Jurkat, Clone E6-1 (cell line): ENCODE measurements around the gene LRRIQ1. TPM values are rescaled to one million over a fixed set of nuclear protein-coding genes. Genes with fewer than 3 reads are reported as not detected.
"Not testable (repeated sequence)": the region's sequence is repeated elsewhere in the genome, so short reads cannot be mapped to it uniquely, and the experiment has no call there.

Experiments used
- DNase-seq: peaks from one replicate; pipeline ENCODE4 v3.0.0-alpha.2; 2011; ENCODE audit warnings: low read depth, low spot score
- H3K4me3 ChIP-seq: 2 replicates; pipeline ENCODE4 v1.5.1; 2011; ENCODE audit warnings: mild to moderate bottlenecking, low read length, control low read depth, moderate library complexity
- polyA plus RNA-seq: library from polyadenylated mRNA; unstranded; fragments of >200 nt; gene quantifications from one replicate; pipeline ENCODE4 v1.2.1, GENCODE V29; 2012; ENCODE audit warnings: missing spikeins; ENCODE audit not compliant: insufficient read length, insufficient read depth

Gene LRRIQ1
- 2.5 TPM for polyA plus RNA-seq

- peak within 1 kb of the TSS; percentile 66 for H3K4me3 ChIP-seq
- peak; percentile 89 for DNase-seq
These were observed at the start of gene LRRIQ1, which contains the start of gene TSPAN19 for GRCh38 chr12:85036234-85036707. LRRIQ1 (plus strand) TSS chr12:85036351; CDS start chr12:85038177, 1,826 bp downstream. TSPAN19 (minus strand) TSS chr12:85036277; CDS start chr12:85029946, 6,331 bp downstream.

GRCh38 chr12:84986586-84986985 is 49.6 kb upstream of the LRRIQ1 start:
- no peak overlapping the region for H3K4me3 ChIP-seq
- DNase-seq = no peak

GRCh38 chr12:84994426-84994825 is 41.7 kb upstream of the LRRIQ1 start:
- DNase-seq = peak; percentile 54
- no peak overlapping the region for H3K4me3 ChIP-seq

- no peak overlapping the region for H3K4me3 ChIP-seq
- no peak for DNase-seq
These were observed 40.5 kb upstream of the LRRIQ1 start for GRCh38 chr12:84995641-84996040.

GRCh38 chr12:84996759-84997158 is 39.4 kb upstream of the LRRIQ1 start:
- DNase-seq = no peak

GRCh38 chr12:84998341-84998740 is 37.8 kb upstream of the LRRIQ1 start:
- no peak for DNase-seq

More at GRCh38 chr12:84996759-84997158, 39.4 kb upstream of the LRRIQ1 start:
- H3K4me3 ChIP-seq = no peak overlapping the region

GRCh38 chr12:85000729-85001128 is 35.4 kb upstream of the LRRIQ1 start:
- H3K4me3 ChIP-seq = no peak overlapping the region
- no peak for DNase-seq

More at GRCh38 chr12:84998341-84998740, 37.8 kb upstream of the LRRIQ1 start:
- no peak overlapping the region for H3K4me3 ChIP-seq

GRCh38 chr12:85002778-85003296 is 33.3 kb upstream of the LRRIQ1 start:
- no peak overlapping the region for H3K4me3 ChIP-seq
- DNase-seq = no peak

GRCh38 chr12:85004204-85004603 is 31.9 kb upstream of the LRRIQ1 start:
- DNase-seq = no peak

GRCh38 chr12:85005047-85005446 is 31.1 kb upstream of the LRRIQ1 start:
- not testable (repeated sequence) for DNase-seq, H3K4me3 ChIP-seq

More at GRCh38 chr12:85004204-85004603, 31.9 kb upstream of the LRRIQ1 start:
- no peak overlapping the region for H3K4me3 ChIP-seq

GRCh38 chr12:85005615-85006014 is 30.5 kb upstream of the LRRIQ1 start:
- peak; percentile 67 for DNase-seq
- no peak overlapping the region for H3K4me3 ChIP-seq

- no peak overlapping the region for H3K4me3 ChIP-seq
- DNase-seq = no peak
These were observed 29.9 kb upstream of the LRRIQ1 start for GRCh38 chr12:85006206-85006605.

GRCh38 chr12:85007836-85008235 is 28.3 kb upstream of the LRRIQ1 start:
- no peak overlapping the region for H3K4me3 ChIP-seq
- no peak for DNase-seq

- DNase-seq = no peak
- H3K4me3 ChIP-seq = no peak overlapping the region
These were observed 19.7 kb upstream of the LRRIQ1 start for GRCh38 chr12:85016413-85016812.

- no peak overlapping the region for H3K4me3 ChIP-seq
- DNase-seq = no peak
These were observed 19.0 kb upstream of the LRRIQ1 start for GRCh38 chr12:85017133-85017532.

GRCh38 chr12:85017618-85018017 is 18.5 kb upstream of the LRRIQ1 start:
- no peak overlapping the region for H3K4me3 ChIP-seq
- no peak for DNase-seq

GRCh38 chr12:85018098-85018497 is 18.1 kb upstream of the LRRIQ1 start:
- DNase-seq = no peak
- no peak overlapping the region for H3K4me3 ChIP-seq

- DNase-seq = no peak
- no peak overlapping the region for H3K4me3 ChIP-seq
These were observed 6.7 kb upstream of the LRRIQ1 start for GRCh38 chr12:85029456-85029855.

GRCh38 chr12:85036733-85037132 is 582 bp downstream of the LRRIQ1 start:
- no peak for DNase-seq
- H3K4me3 ChIP-seq = peak overlapping the region; percentile 66

- no peak for DNase-seq
- H3K4me3 ChIP-seq = no peak overlapping the region
These were observed 5.2 kb downstream of the LRRIQ1 start for GRCh38 chr12:85041395-85041794.

GRCh38 chr12:85043829-85044228 is 7.7 kb downstream of the LRRIQ1 start:
- H3K4me3 ChIP-seq = no peak overlapping the region
- DNase-seq = no peak
